K562 (cell line): ENCODE measurements around the gene NPAS1.

Experiments
- ATF1 ChIP-seq, 2 experiments: fragments of 450-650 bp in 1 of 2; IDR thresholded peaks; 2 replicates each; pipeline ENCODE4 v1.6.1; 2016; ENCODE audit warnings: missing compliant biosample characterization in 1 of 2, missing genetic modification characterization in 1 of 2
- BHLHE40 ChIP-seq: IDR thresholded peaks from 2 replicates; pipeline ENCODE4 v1.6.1; 2011; ENCODE audit warnings: low read length, improper control_type of control experiment
- EP300 ChIP-seq: IDR thresholded peaks from 2 replicates; pipeline ENCODE4 v1.6.1; 2012; ENCODE audit warnings: low read length, improper control_type of control experiment
- HCFC1 ChIP-seq: IDR thresholded peaks from 2 replicates; pipeline ENCODE4 v1.6.1; 2012; ENCODE audit warnings: low read depth, low read length, improper control_type of control experiment
- HDAC3 ChIP-seq: fragments of 450-650 bp; IDR thresholded peaks from 2 replicates; pipeline ENCODE4 v1.6.1; 2018; ENCODE audit warnings: borderline replicate concordance, mild to moderate bottlenecking, moderate library complexity; ENCODE audit not compliant: partially characterized antibody
- JUND ChIP-seq, 2 experiments: IDR thresholded peaks; 2 replicates in 1 of 2; 3 replicates in 1 of 2; pipeline ENCODE4 v1.6.1; 2011; ENCODE audit warnings: borderline replicate concordance in 2 of 2, low read depth in 2 of 2, low read length in 2 of 2, improper control_type of control experiment in 1 of 2, missing biosample characterization in 1 of 2, missing genetic modification characterization in 1 of 2, missing genetic modification reagents in 1 of 2
- KHSRP ChIP-seq: fragments of 450-650 bp; IDR thresholded peaks from 2 replicates; pipeline ENCODE4 v1.6.1; 2017
- NUFIP1 ChIP-seq: fragments of 450-650 bp; IDR thresholded peaks from 2 replicates; pipeline ENCODE4 v1.6.1; 2018; ENCODE audit not compliant: partially characterized antibody
- PML ChIP-seq: IDR thresholded peaks from 2 replicates; pipeline ENCODE4 v1.6.1; 2012; ENCODE audit warnings: low read length, inconsistent platforms
- RFX5 ChIP-seq: IDR thresholded peaks from 2 replicates; pipeline ENCODE4 v1.6.1; 2011; ENCODE audit warnings: low read depth, mild to moderate bottlenecking, improper control_type of control experiment, low read length
- STAT5A ChIP-seq: IDR thresholded peaks from 2 replicates; pipeline ENCODE4 v1.6.1; 2012; ENCODE audit warnings: low read length, inconsistent platforms, borderline replicate concordance
- YY1 ChIP-seq, 3 experiments: IDR thresholded peaks; 2 replicates each; pipeline ENCODE4 v1.6.1; 2011; ENCODE audit warnings: low read length in 2 of 3, mild to moderate bottlenecking in 2 of 3, moderate library complexity in 2 of 3, borderline replicate concordance in 1 of 3, control low read depth in 1 of 3, low read depth in 1 of 3; ENCODE audit not compliant: insufficient read depth in 3 of 3, insufficient replicate concordance in 2 of 3, control insufficient read depth in 1 of 3, insufficient read length in 1 of 3; ENCODE audit errors: extremely low read depth in 1 of 3
- TF ChIP-seq, protein P1 (sequence below): fragments of 450-650 bp; IDR thresholded peaks from 2 replicates; pipeline ENCODE4 v1.6.1; 2016; ENCODE audit warnings: antibody characterized with exemption
- TF ChIP-seq, protein P2 (sequence below), 3 experiments: IDR thresholded peaks in 2 of 3; conservative IDR thresholded peaks in 1 of 3; 2 replicates each; pipeline ENCODE4 v1.5.1; 2011 to 2012; ENCODE audit warnings: low read length in 3 of 3, mild to moderate bottlenecking in 3 of 3, control low read depth in 2 of 3, improper control_type of control experiment in 1 of 3, inconsistent platforms in 1 of 3, low read depth in 1 of 3, mixed read lengths in 1 of 3, moderate library complexity in 1 of 3; ENCODE audit not compliant: insufficient read depth in 2 of 3

DNA sequence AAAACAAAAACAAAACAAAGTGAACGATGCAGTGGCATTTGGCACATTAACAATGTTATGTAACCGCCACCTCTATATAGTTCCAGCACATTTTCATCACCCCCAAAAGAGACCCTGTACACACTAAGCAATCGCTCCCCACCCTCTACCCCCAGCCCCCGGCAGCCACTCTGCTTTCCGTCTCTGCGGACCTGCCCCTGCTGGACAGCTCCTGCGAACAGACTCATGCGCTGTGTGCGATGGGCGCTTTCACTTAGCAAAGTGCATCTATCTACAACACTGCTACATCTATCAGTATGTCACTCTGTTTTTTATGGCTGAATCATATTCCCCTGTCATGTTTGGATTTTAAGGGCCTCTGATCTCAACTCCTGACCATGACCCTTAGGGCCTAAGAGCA lies 53.9 kb downstream of the NPAS1 start:
- TF ChIP-seq JUND (IDR thresholded peaks at IDR 0.05; ENCODE audit: borderline replicate concordance, low read depth, low read length) (no peak), JUND (tag; IDR thresholded peaks at IDR 0.05; ENCODE audit: borderline replicate concordance, low read depth, low read length) (no peak), STAT5A (no peak), BHLHE40 (no peak), PML (no peak), EP300 (no peak), HCFC1 (no peak), HDAC3 (no peak), NUFIP1 (no peak), YY1 (IDR thresholded peaks at IDR 0.05; ENCODE audit: borderline replicate concordance in 1 of 3, control insufficient read depth in 1 of 3, extremely low read depth in 1 of 3, insufficient read depth in 3 of 3, insufficient read length in 1 of 3, insufficient replicate concordance in 2 of 3, low read depth in 1 of 3, low read length in 2 of 3) (no peak), KHSRP (no peak), RFX5 (no peak), ATF1 (CRISPR knock-in tag; IDR thresholded peaks at IDR 0.05) (no peak), ATF1 (tag; IDR thresholded peaks at IDR 0.05) (no peak)
- TF ChIP-seq, protein P1, sequence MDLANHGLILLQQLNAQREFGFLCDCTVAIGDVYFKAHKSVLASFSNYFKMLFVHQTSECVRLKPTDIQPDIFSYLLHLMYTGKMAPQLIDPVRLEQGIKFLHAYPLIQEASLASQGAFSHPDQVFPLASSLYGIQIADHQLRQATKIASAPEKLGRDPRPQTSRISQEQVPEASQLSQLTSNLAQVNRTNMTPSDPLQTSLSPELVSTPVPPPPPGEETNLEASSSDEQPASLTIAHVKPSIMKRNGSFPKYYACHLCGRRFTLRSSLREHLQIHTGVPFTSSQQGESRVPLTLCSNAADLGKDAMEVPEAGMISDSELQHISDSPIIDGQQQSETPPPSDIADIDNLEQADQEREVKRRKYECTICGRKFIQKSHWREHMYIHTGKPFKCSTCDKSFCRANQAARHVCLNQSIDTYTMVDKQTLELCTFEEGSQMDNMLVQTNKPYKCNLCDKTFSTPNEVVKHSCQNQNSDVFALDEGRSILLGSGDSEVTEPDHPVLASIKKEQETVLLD: no peak
- TF ChIP-seq, protein P2, sequence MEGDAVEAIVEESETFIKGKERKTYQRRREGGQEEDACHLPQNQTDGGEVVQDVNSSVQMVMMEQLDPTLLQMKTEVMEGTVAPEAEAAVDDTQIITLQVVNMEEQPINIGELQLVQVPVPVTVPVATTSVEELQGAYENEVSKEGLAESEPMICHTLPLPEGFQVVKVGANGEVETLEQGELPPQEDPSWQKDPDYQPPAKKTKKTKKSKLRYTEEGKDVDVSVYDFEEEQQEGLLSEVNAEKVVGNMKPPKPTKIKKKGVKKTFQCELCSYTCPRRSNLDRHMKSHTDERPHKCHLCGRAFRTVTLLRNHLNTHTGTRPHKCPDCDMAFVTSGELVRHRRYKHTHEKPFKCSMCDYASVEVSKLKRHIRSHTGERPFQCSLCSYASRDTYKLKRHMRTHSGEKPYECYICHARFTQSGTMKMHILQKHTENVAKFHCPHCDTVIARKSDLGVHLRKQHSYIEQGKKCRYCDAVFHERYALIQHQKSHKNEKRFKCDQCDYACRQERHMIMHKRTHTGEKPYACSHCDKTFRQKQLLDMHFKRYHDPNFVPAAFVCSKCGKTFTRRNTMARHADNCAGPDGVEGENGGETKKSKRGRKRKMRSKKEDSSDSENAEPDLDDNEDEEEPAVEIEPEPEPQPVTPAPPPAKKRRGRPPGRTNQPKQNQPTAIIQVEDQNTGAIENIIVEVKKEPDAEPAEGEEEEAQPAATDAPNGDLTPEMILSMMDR (IDR thresholded peaks at IDR 0.05 in 2 of 3, conservative IDR thresholded peaks at IDR 0.05 in 1 of 3; ENCODE audit: insufficient read depth in 2 of 3, low read depth in 1 of 3, low read length in 3 of 3): no peak
